B cell (primary cell): ENCODE data around the gene MMAB. TPM values are rescaled to one million over a fixed set of nuclear protein-coding genes. Genes with fewer than 3 reads are reported as not detected.

Experiments used
- ATAC-seq: fragments of 200-7000 bp; cut with Tn5 transposase; one replicate; pipeline ENCODE4 v1.10.0; 2021; ENCODE audit warnings: low read depth, mild to moderate bottlenecking, moderate number of reproducible peaks, moderate library complexity
- CTCF ChIA-PET: fragments of 350-600 bp; sonication (Branson Sonifier 250); formaldehyde crosslinking; loops from one replicate; lab custom pipeline; 2021; ENCODE audit warnings: antibody characterized with exemption, inconsistent platforms; lab: Charles Lee
- POLR2A ChIA-PET: fragments of 350-600 bp; sonication (Branson Sonifier 250); formaldehyde crosslinking; loops from one replicate; lab custom pipeline; 2021; ENCODE audit warnings: antibody characterized with exemption; lab: Charles Lee
- DNase-seq: peaks from one replicate; pipeline ENCODE4 v3.0.0; 2013
- H2AFZ ChIP-seq: 2 replicates; pipeline ENCODE4 v1.6.1; 2012; ENCODE audit warnings: mild to moderate bottlenecking, low read depth, low read length; ENCODE audit not compliant: insufficient read depth, poor library complexity, severe bottlenecking
- H3K27ac ChIP-seq, 2 donors: 1 replicate in 1 of 2; 2 replicates in 1 of 2; pipeline ENCODE4 v1.5.1; 2012 to 2013; ENCODE audit warnings: low read length in 2 of 2, mild to moderate bottlenecking in 2 of 2, moderate library complexity in 1 of 2
- H3K27me3 ChIP-seq, 4 experiments: fragments of 200-600 bp in 1 of 4; sonication (generic) in 1 of 4; replicated peaks in 1 of 4; 1 replicate in 2 of 4; 2 replicates in 2 of 4; pipeline versions ENCODE4 v1.6.1 to v1.7.0; 2013 to 2016; ENCODE audit warnings: low read length in 3 of 4, mild to moderate bottlenecking in 2 of 4, mixed read lengths in 1 of 4, moderate library complexity in 1 of 4; ENCODE audit not compliant: insufficient read depth in 4 of 4, control insufficient read depth in 3 of 4; ENCODE audit errors: control extremely low read depth in 1 of 4
- H3K36me3 ChIP-seq, 2 experiments: replicated peaks in 1 of 2; 1 replicate in 1 of 2; 2 replicates in 1 of 2; pipeline versions ENCODE4 v1.6.1 to v1.7.1; 2013; ENCODE audit warnings: low read length in 1 of 2; ENCODE audit not compliant: insufficient read depth in 2 of 2, control insufficient read depth in 1 of 2; ENCODE audit errors: control extremely low read depth in 1 of 2, extremely low read depth in 1 of 2
- H3K4me1 ChIP-seq, 2 donors: fragments of 200-600 bp in 1 of 2; sonication (generic) in 1 of 2; 1 replicate in 1 of 2; 2 replicates in 1 of 2; pipeline versions ENCODE4 v1.5.1 to v1.6.1; 2013 to 2017; ENCODE audit warnings: low read length in 2 of 2; ENCODE audit not compliant: control insufficient read depth in 2 of 2, insufficient read depth in 2 of 2
- H3K4me2 ChIP-seq: replicated peaks from 2 replicates; pipeline ENCODE3; 2012; ENCODE audit warnings: mild to moderate bottlenecking, low read depth, low read length; ENCODE audit not compliant: poor library complexity, severe bottlenecking
- H3K4me3 ChIP-seq, 5 experiments: fragments of 200-600 bp in 1 of 5; sonication (generic) in 1 of 5; 1 replicate in 3 of 5; 2 replicates in 2 of 5; pipeline versions ENCODE4 v1.5.1 to v1.7.0; 2011 to 2016; ENCODE audit warnings: low read length in 4 of 5, mild to moderate bottlenecking in 4 of 5, low read depth in 2 of 5, control low read depth in 1 of 5, moderate library complexity in 1 of 5; ENCODE audit not compliant: insufficient read depth in 1 of 5; ENCODE audit errors: control extremely low read depth in 1 of 5, extremely low read depth in 1 of 5
- H3K79me2 ChIP-seq: fragments of 200-600 bp; sonication (generic); one replicate; pipeline ENCODE4 v1.6.0; 2016; ENCODE audit warnings: low read length; ENCODE audit not compliant: control insufficient read depth, insufficient read depth
- H3K9ac ChIP-seq: fragments of 200-600 bp; sonication (generic); 2 replicates; pipeline ENCODE4 v1.6.1; 2017; ENCODE audit warnings: mild to moderate bottlenecking, low read length, moderate library complexity
- H3K9me3 ChIP-seq, 3 donors: one replicate each; pipeline versions ENCODE4 v1.6.1 to v1.7.1; 2013; ENCODE audit warnings: low read length in 2 of 3; ENCODE audit not compliant: control insufficient read depth in 2 of 3, insufficient read depth in 1 of 3; ENCODE audit errors: control extremely low read depth in 1 of 3
- H4K20me1 ChIP-seq: 2 replicates; pipeline ENCODE4 v1.6.0; 2012; ENCODE audit warnings: mild to moderate bottlenecking, low read length; ENCODE audit not compliant: insufficient read depth, control insufficient read depth, poor library complexity, severe bottlenecking
- H3K27ac Mint-ChIP-seq: one replicate; pipeline ENCODE4 v1.8.0; 2021; ENCODE audit warnings: mixed read lengths
- H3K27me3 Mint-ChIP-seq: one replicate; pipeline ENCODE4 v1.8.0; 2021; ENCODE audit warnings: mixed read lengths
- H3K4me1 Mint-ChIP-seq: one replicate; pipeline ENCODE4 v1.8.0; 2021; ENCODE audit warnings: mixed read lengths
- H3K4me3 Mint-ChIP-seq: one replicate; pipeline ENCODE4 v1.8.0; 2021; ENCODE audit warnings: mixed read lengths
- H3K9me3 Mint-ChIP-seq: one replicate; pipeline ENCODE4 v1.8.0; 2022; ENCODE audit warnings: mixed read lengths; ENCODE audit not compliant: insufficient read depth
- EZH2 ChIP-seq: IDR thresholded peaks from 2 replicates; pipeline ENCODE4 v1.6.1; 2012; ENCODE audit warnings: borderline replicate concordance, low read depth, mild to moderate bottlenecking, moderate library complexity, low read length; ENCODE audit not compliant: insufficient read depth, poor library complexity, severe bottlenecking
- WGBS: methylation state at CpG from one replicate; pipeline ENCODE4 v1.1.5; 2013; ENCODE audit warnings: missing lambda C conversion rate; ENCODE audit not compliant: insufficient coverage; 5-methylcytosine and 5-hydroxymethylcytosine counted together
- intact Hi-C: fragments of 100-400 bp; cut with micrococcal nuclease; formaldehyde crosslinking; loops from one replicate; pipeline ENCODE4 v1.10.0; 2022
- polyA plus RNA-seq: library from polyadenylated mRNA; depleted of rRNA; stranded (reverse); fragments of >200 nt; gene quantifications from 2 replicates; pipeline ENCODE4 v1.2.3, GENCODE V29; 2012
- total RNA-seq, 2 donors: library from RNA; stranded (reverse); fragments of 120-200 nt in 1 of 2; gene quantifications; 1 replicate in 1 of 2; 2 replicates in 1 of 2; pipeline versions ENCODE4 v1.2.3 to v1.2.4, GENCODE V29; 2013 to 2022
- TF ChIP-seq, protein P1 (sequence below): fragments of 200-600 bp; IDR thresholded peaks from one replicate; pipeline ENCODE4 v1.8.0; 2022; ENCODE audit warnings: antibody characterized with exemption, mild to moderate bottlenecking

MMAB gene
- total and polyA plus RNA-seq, 2 donors (not counting 1 experiment from before 2014, with no cell fraction given) = 15.0 to 20.5 TPM

- Histone ChIP-seq H3K4me2 (no peak overlapping the region), H3K27me3 (no peaks in the 10 kb centered on the region), H3K27ac (no peak overlapping the region), H3K4me1 (no peaks in the 10 kb centered on the region), H3K9me3 (no peaks in the 10 kb centered on the region), H3K9ac (no peak overlapping the region), H3K79me2 (no peaks in the 10 kb centered on the region), H2AFZ (no peak overlapping the region), H4K20me1 (no peaks in the 10 kb centered on the region), H3K36me3 (peaks cover 0 to 2% of the 10 kb centered on the region in 2 experiments), H3K4me3 (no peak overlapping the region)
- H3K9me3 Mint-ChIP-seq = no peaks in the 10 kb centered on the region
- ATAC-seq (no peak), DNase-seq (no peak)
- H3K27ac Mint-ChIP-seq = no peak overlapping the region
- 95% methylated on average over 3 of the region's 4 CpGs for WGBS
- no peaks in the 10 kb centered on the region for H3K4me1 Mint-ChIP-seq
- H3K4me3 Mint-ChIP-seq = no peak overlapping the region
- ChIA-PET CTCF (no interaction called here), POLR2A (no interaction called here)
- no peak for TF ChIP-seq EZH2
- intact Hi-C loops = no loop called here
- H3K27me3 Mint-ChIP-seq = no peaks in the 10 kb centered on the region
These were observed 31.9 kb downstream of the MMAB start for GRCh38 chr12:109541413-109541726.

- intact Hi-C loops = no loop called here
- no peaks in the 10 kb centered on the region for H3K27me3 ChIP-seq
- H3K4me2 ChIP-seq = no peak overlapping the region
- CTCF ChIA-PET = no interaction called here
- no peak overlapping the region for H3K4me3 Mint-ChIP-seq
- H4K20me1 ChIP-seq = no peaks in the 10 kb centered on the region
- TF ChIP-seq, protein P1, sequence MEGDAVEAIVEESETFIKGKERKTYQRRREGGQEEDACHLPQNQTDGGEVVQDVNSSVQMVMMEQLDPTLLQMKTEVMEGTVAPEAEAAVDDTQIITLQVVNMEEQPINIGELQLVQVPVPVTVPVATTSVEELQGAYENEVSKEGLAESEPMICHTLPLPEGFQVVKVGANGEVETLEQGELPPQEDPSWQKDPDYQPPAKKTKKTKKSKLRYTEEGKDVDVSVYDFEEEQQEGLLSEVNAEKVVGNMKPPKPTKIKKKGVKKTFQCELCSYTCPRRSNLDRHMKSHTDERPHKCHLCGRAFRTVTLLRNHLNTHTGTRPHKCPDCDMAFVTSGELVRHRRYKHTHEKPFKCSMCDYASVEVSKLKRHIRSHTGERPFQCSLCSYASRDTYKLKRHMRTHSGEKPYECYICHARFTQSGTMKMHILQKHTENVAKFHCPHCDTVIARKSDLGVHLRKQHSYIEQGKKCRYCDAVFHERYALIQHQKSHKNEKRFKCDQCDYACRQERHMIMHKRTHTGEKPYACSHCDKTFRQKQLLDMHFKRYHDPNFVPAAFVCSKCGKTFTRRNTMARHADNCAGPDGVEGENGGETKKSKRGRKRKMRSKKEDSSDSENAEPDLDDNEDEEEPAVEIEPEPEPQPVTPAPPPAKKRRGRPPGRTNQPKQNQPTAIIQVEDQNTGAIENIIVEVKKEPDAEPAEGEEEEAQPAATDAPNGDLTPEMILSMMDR = no peak
- no peak for TF ChIP-seq EZH2
- no peak overlapping the region for H3K27ac ChIP-seq
- H3K27ac Mint-ChIP-seq = no peak overlapping the region
- H3K4me3 ChIP-seq = no peak overlapping the region
- 93% methylated on average over 16 of the region's 16 CpGs for WGBS
- no peaks in the 10 kb centered on the region for H3K27me3 Mint-ChIP-seq
- no peak for DNase-seq
- no peaks in the 10 kb centered on the region for H3K4me1 Mint-ChIP-seq
- POLR2A ChIA-PET = no interaction called here
- H2AFZ ChIP-seq = no peak overlapping the region
- peaks cover 0 to 3% of the 10 kb centered on the region in 2 experiments for H3K36me3 ChIP-seq
- H3K9me3 Mint-ChIP-seq = no peaks in the 10 kb centered on the region
- ATAC-seq = no peak
- H3K4me1 ChIP-seq = no peaks in the 10 kb centered on the region
- no peaks in the 10 kb centered on the region for H3K79me2 ChIP-seq
- H3K9me3 ChIP-seq = no peaks in the 10 kb centered on the region
- H3K9ac ChIP-seq = no peak overlapping the region
These were observed 32.5 kb downstream of the MMAB start for GRCh38 chr12:109540526-109541412.
